Measurements from ENCODE around the gene STRIP2. TPM values are rescaled to one million over a fixed set of nuclear protein-coding genes. Genes with fewer than 3 reads are reported as not detected.
"Not testable (repeated sequence)": the region's sequence is repeated elsewhere in the genome, so short reads cannot be mapped to it uniquely, and the experiment has no call there.

STRIP2 gene
- total RNA-seq, 1 experiment from 2014 or later: 6.5 TPM

DNA sequence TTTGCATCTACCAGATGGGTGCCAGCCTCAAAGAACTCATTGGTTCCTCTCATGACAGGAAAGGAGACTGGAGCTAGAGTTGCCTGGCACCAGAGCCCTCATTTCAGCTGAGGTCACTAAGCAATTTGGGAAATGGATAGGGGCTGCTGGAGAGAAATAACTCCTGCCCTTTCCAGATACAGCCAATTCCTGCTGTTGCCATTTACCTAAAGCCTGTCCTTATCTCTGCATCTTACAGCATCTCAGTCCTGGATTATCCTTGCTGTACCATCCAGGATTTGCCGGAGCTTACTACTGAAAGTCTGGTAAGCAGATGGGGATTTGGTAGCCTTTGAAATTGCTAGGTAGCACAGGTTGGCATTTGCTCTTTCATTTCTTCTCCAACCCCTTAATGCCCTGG, 36.2 kb downstream of the STRIP2 start:
- Histone ChIP-seq H3K9me3 (no peaks in the 10 kb centered on the region), H3K4me1 (no peaks in the 10 kb centered on the region), H3K4me3 (ENCODE audit: low read depth, low read length) (no peak overlapping the region), H3K27me3 (replicated peaks; ENCODE audit: control insufficient read depth, insufficient read depth, low read length) (no peaks in the 10 kb centered on the region), H3K36me3 (ENCODE audit: control insufficient read depth, insufficient read depth, low read length) (no peaks in the 10 kb centered on the region)
- ChIA-PET CTCF (interaction anchor here (0.6 kb wide), 1 partner anchor 62 kb away, joined by 3 read pairs; no protein-coding TSS in a partner anchor), POLR2A (no interaction called here)
- intact Hi-C loops (cut with micrococcal nuclease; ENCODE audit: unreplicated experiment): no loop called here
- Mint-ChIP-seq H3K9me3 (ENCODE audit: unreplicated experiment) (no peaks in the 10 kb centered on the region), H3K27ac (ENCODE audit: unreplicated experiment) (no peak overlapping the region), H3K4me1 (ENCODE audit: low read depth, unreplicated experiment) (no peaks in the 10 kb centered on the region), H3K27me3 (ENCODE audit: insufficient read depth, unreplicated experiment) (no peaks in the 10 kb centered on the region), H3K36me3 (ENCODE audit: insufficient read depth, unreplicated experiment) (no peaks in the 10 kb centered on the region), H3K4me3 (ENCODE audit: unreplicated experiment) (no peak overlapping the region)
- no peak for TF ChIP-seq CTCF (IDR thresholded peaks at IDR 0.05; ENCODE audit: insufficient read depth in 1 of 2, low read depth in 1 of 2, low read length in 1 of 2, severe bottlenecking in 1 of 2, unreplicated experiment in 1 of 2)
- DNase-seq: no peak
- BruUV-seq (replicated peaks): no TSS peak

- Mint-ChIP-seq H3K27me3 (ENCODE audit: insufficient read depth, unreplicated experiment) (no peaks in the 10 kb centered on the region), H3K9me3 (ENCODE audit: unreplicated experiment) (no peaks in the 10 kb centered on the region), H3K4me3 (ENCODE audit: unreplicated experiment) (no peak overlapping the region), H3K27ac (ENCODE audit: unreplicated experiment) (no peak overlapping the region), H3K36me3 (ENCODE audit: insufficient read depth, unreplicated experiment) (no peaks in the 10 kb centered on the region), H3K4me1 (ENCODE audit: low read depth, unreplicated experiment) (no peaks in the 10 kb centered on the region)
- Histone ChIP-seq H3K36me3 (ENCODE audit: control insufficient read depth, insufficient read depth, low read length) (no peaks in the 10 kb centered on the region), H3K4me1 (no peaks in the 10 kb centered on the region), H3K9me3 (no peaks in the 10 kb centered on the region), H3K4me3 (ENCODE audit: low read depth, low read length) (no peak overlapping the region), H3K27me3 (replicated peaks; ENCODE audit: control insufficient read depth, insufficient read depth, low read length) (no peaks in the 10 kb centered on the region)
- POLR2A ChIA-PET: no interaction called here
- no TSS peak for BruUV-seq (replicated peaks)
- CTCF ChIA-PET: interaction anchor here (0.5 to 1.3 kb wide), 2 partner anchors 253 to 1282 kb away, joined by 3 to 4 read pairs; no protein-coding TSS in a partner anchor
- DNase-seq: no peak
- TF ChIP-seq CTCF (IDR thresholded peaks at IDR 0.05; ENCODE audit: insufficient read depth in 1 of 2, low read depth in 1 of 2, low read length in 1 of 2, severe bottlenecking in 1 of 2, unreplicated experiment in 1 of 2): no peak
- intact Hi-C loops (cut with micrococcal nuclease; ENCODE audit: unreplicated experiment): no loop called here
These were observed 37.2 kb downstream of the STRIP2 start for GRCh38 chr7:129471402-129471827.

DNA sequence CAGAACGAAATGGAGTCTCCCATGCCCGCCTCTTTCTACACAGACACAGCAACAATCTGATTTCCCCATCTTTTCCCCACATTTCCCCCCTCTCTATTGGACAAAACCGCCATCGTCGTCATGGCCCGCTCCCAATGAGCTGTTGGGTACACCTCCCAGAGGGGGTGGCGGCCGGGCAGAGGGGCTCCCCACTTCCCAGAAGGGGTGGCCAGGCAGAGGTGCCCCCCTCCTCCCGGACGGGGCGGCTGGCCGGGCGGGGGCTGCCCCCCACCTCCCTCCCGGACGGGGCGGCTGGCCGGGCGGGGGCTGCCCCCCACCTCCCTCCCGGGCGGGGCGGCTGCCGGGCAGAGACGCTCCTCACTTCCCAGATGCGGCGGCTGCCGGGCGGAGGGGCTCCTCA, 41.7 kb downstream of the STRIP2 start:
- CTCF ChIA-PET; BruUV-seq (replicated peaks); H3K27me3 Mint-ChIP-seq (ENCODE audit: insufficient read depth, unreplicated experiment); H3K4me3 Mint-ChIP-seq (ENCODE audit: unreplicated experiment); POLR2A ChIA-PET; H3K27ac Mint-ChIP-seq (ENCODE audit: unreplicated experiment); DNase-seq; H3K4me1 ChIP-seq; H3K36me3 ChIP-seq (ENCODE audit: control insufficient read depth, insufficient read depth, low read length); H3K27me3 ChIP-seq (replicated peaks; ENCODE audit: control insufficient read depth, insufficient read depth, low read length); intact Hi-C loops (cut with micrococcal nuclease; ENCODE audit: unreplicated experiment); H3K9me3 Mint-ChIP-seq (ENCODE audit: unreplicated experiment); H3K4me1 Mint-ChIP-seq (ENCODE audit: low read depth, unreplicated experiment); H3K36me3 Mint-ChIP-seq (ENCODE audit: insufficient read depth, unreplicated experiment); H3K9me3 ChIP-seq; H3K4me3 ChIP-seq (ENCODE audit: low read depth, low read length): not testable (repeated sequence)

GRCh38 chr7:129476398-129476797, 42.2 kb downstream of the STRIP2 start:
- BruUV-seq (replicated peaks); H3K36me3 Mint-ChIP-seq (ENCODE audit: insufficient read depth, unreplicated experiment); H3K9me3 Mint-ChIP-seq (ENCODE audit: unreplicated experiment); H3K4me1 ChIP-seq; H3K4me3 ChIP-seq (ENCODE audit: low read depth, low read length); intact Hi-C loops (cut with micrococcal nuclease; ENCODE audit: unreplicated experiment); H3K4me3 Mint-ChIP-seq (ENCODE audit: unreplicated experiment); H3K27me3 Mint-ChIP-seq (ENCODE audit: insufficient read depth, unreplicated experiment); CTCF ChIA-PET; POLR2A ChIA-PET; H3K4me1 Mint-ChIP-seq (ENCODE audit: low read depth, unreplicated experiment); H3K27ac Mint-ChIP-seq (ENCODE audit: unreplicated experiment); H3K27me3 ChIP-seq (replicated peaks; ENCODE audit: control insufficient read depth, insufficient read depth, low read length); DNase-seq; H3K9me3 ChIP-seq; H3K36me3 ChIP-seq (ENCODE audit: control insufficient read depth, insufficient read depth, low read length): not testable (repeated sequence)
